NCI-H2196 (cell line): ENCODE results near the gene UFSP1.

Experiments
- DNase-seq: peaks from one replicate; lab custom pipeline; 2025; ENCODE audit not compliant: unreplicated experiment; lab: John Stamatoyannopoulos, UW

Gene UFSP1

GRCh38 chr7:100895956-100896731 is 6.6 kb upstream of the UFSP1 start:
- peak; percentile 44 for DNase-seq

GRCh38 chr7:100895701-100895955 is 6.1 kb upstream of the UFSP1 start, which contains the start of gene ACHE:
TSS of gene ACHE (minus strand) at chr7:100895888. CDS start at chr7:100894232, 1,656 bp downstream.
- no peak for DNase-seq

- DNase-seq, result peak; percentile 44
Observed at GRCh38 chr7:100894860-100895700, 5.6 kb upstream of the UFSP1 start.

GRCh38 chr7:100893910-100894721 is 4.6 kb upstream of the UFSP1 start:
- DNase-seq, result no peak

GRCh38 chr7:100893318-100893895 is 3.9 kb upstream of the UFSP1 start:
- DNase-seq, result no peak

GRCh38 chr7:100892364-100893317 is 3.1 kb upstream of the UFSP1 start:
- no peak for DNase-seq

GRCh38 chr7:100891568-100892247 is 2.2 kb upstream of the UFSP1 start:
- DNase-seq, result no peak

- no peak for DNase-seq
Observed at GRCh38 chr7:100890653-100891567, 1.4 kb upstream of the UFSP1 start.

GRCh38 chr7:100888291-100888987 is 1.1 kb downstream of the UFSP1 start:
- DNase-seq, result no peak

- no peak for DNase-seq
Observed at GRCh38 chr7:100887516-100888290, 1.8 kb downstream of the UFSP1 start.

GRCh38 chr7:100886936-100887515 is 2.5 kb downstream of the UFSP1 start:
- DNase-seq, result no peak

- no peak for DNase-seq
Observed at GRCh38 chr7:100886142-100886935, 3.2 kb downstream of the UFSP1 start.

GRCh38 chr7:100885440-100886141 is 3.9 kb downstream of the UFSP1 start:
- no peak for DNase-seq

GRCh38 chr7:100884736-100885439 is 4.6 kb downstream of the UFSP1 start:
- DNase-seq, result no peak
